MM.1S (cell line): ENCODE results near the gene SPATS1.
A peak's percentile ranks its signal among the peaks of the same experiment; 100 is the strongest.
"Not testable (repeated sequence)": the region's sequence is repeated elsewhere in the genome, so short reads cannot be mapped to it uniquely, and the experiment has no call there.

Source experiments
- DNase-seq: peaks from one replicate; pipeline ENCODE4 v3.0.0-alpha.2; 2015
- H2AFZ ChIP-seq: fragments of 300-600 bp; sonication (generic); 2 replicates; pipeline ENCODE4 v1.6.0; 2016; ENCODE audit warnings: antibody characterized with exemption, low read length
- H3F3A ChIP-seq: fragments of 300-600 bp; sonication (generic); 2 replicates; pipeline ENCODE4 v1.6.1; 2016; ENCODE audit warnings: mild to moderate bottlenecking, antibody characterized with exemption, low read length, moderate library complexity, mixed read lengths; ENCODE audit not compliant: insufficient read depth
- H3K27ac ChIP-seq: fragments of 300-600 bp; sonication (generic); 2 replicates; pipeline ENCODE4 v1.5.1; 2016; ENCODE audit warnings: mild to moderate bottlenecking, low read length
- H3K27me3 ChIP-seq: fragments of 300-600 bp; sonication (generic); replicated peaks from 2 replicates; pipeline ENCODE4 v1.6.0; 2016; ENCODE audit warnings: low read length; ENCODE audit not compliant: insufficient read depth
- H3K36me3 ChIP-seq: fragments of 300-600 bp; sonication (generic); replicated peaks from 2 replicates; pipeline ENCODE4 v1.6.1; 2016; ENCODE audit warnings: mild to moderate bottlenecking, low read length, mixed read lengths; ENCODE audit not compliant: insufficient read depth
- H3K4me1 ChIP-seq: fragments of 300-600 bp; sonication (generic); 2 replicates; pipeline ENCODE4 v1.6.1; 2016; ENCODE audit warnings: low read length, mixed read lengths
- H3K4me2 ChIP-seq: fragments of 300-600 bp; sonication (generic); 2 replicates; pipeline ENCODE4 v1.6.0; 2016; ENCODE audit warnings: low read depth, low read length
- H3K4me3 ChIP-seq: fragments of 300-600 bp; sonication (generic); 2 replicates; pipeline ENCODE4 v1.5.1; 2016; ENCODE audit warnings: low read length, mixed read lengths
- H3K79me2 ChIP-seq: fragments of 300-600 bp; sonication (generic); 2 replicates; pipeline ENCODE4 v1.6.1; 2016; ENCODE audit warnings: mixed run types, low read length, mixed read lengths
- H3K9ac ChIP-seq: fragments of 300-600 bp; sonication (generic); 2 replicates; pipeline ENCODE4 v1.6.1; 2016; ENCODE audit warnings: low read length, mixed read lengths
- H3K9me2 ChIP-seq: fragments of 300-600 bp; sonication (generic); replicated peaks from 2 replicates; pipeline ENCODE4 v1.6.1; 2016; ENCODE audit warnings: mild to moderate bottlenecking, low read length, mixed read lengths; ENCODE audit not compliant: insufficient read depth
- H3K9me3 ChIP-seq: fragments of 300-600 bp; sonication (generic); replicated peaks from 2 replicates; pipeline ENCODE4 v1.6.1; 2016; ENCODE audit warnings: mild to moderate bottlenecking, low read length, mixed read lengths; ENCODE audit not compliant: insufficient read depth
- H4K20me1 ChIP-seq: fragments of 300-600 bp; sonication (generic); 2 replicates; pipeline ENCODE4 v1.6.1; 2016; ENCODE audit warnings: mild to moderate bottlenecking, low read length, moderate library complexity, mixed read lengths; ENCODE audit not compliant: insufficient read depth
- EZH2 ChIP-seq: fragments of 300-600 bp; sonication (generic); optimal IDR thresholded peaks from 2 replicates; pipeline ENCODE3; 2017; ENCODE audit warnings: low read depth, mild to moderate bottlenecking, antibody characterized with exemption, low read length, mixed read lengths
- EZH2phosphoT487 ChIP-seq: fragments of 300-600 bp; sonication (generic); IDR thresholded peaks from 2 replicates; pipeline ENCODE4 v1.6.1; 2018; ENCODE audit warnings: antibody characterized with exemption, low read length
- TF ChIP-seq, protein P1 (sequence below): fragments of 300-600 bp; sonication (generic); IDR thresholded peaks from 2 replicates; pipeline ENCODE4 v1.5.1; 2016; ENCODE audit warnings: antibody characterized with exemption, low read length, mixed read lengths

Gene SPATS1

DNA sequence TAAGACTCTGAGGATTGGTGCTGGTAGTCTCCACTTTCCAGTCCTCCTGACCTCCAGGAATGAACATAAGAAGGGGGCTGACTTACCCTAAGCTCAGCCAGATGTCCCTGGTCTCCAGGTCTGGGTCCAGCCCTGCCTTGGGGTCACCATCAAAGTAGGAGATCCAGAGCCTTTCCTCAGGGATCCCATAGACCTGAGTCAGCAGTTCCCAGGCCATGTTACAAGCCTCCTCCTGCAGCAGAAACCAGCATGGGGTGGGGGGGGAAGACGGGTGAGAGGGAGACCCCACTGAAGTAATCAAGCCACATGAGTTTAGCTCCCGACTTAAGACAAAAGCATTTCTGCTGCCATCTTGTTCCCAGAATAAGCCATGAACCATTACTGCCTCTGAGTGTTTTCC lies 31.1 kb upstream of the SPATS1 start:
- H3F3A ChIP-seq, result no peaks in the 10 kb centered on the region
- H3K9me2 ChIP-seq, result no peaks in the 10 kb centered on the region
- peaks cover 10% of the 10 kb centered on the region for H3K4me1 ChIP-seq
- no peak overlapping the region for H3K9ac ChIP-seq
- H4K20me1 ChIP-seq, result no peaks in the 10 kb centered on the region
- peaks cover 18% of the 10 kb centered on the region for H3K79me2 ChIP-seq
- H3K36me3 ChIP-seq, result no peaks in the 10 kb centered on the region
- H3K4me2 ChIP-seq, result no peak overlapping the region
- H2AFZ ChIP-seq, result no peak overlapping the region
- H3K27ac ChIP-seq, result no peak overlapping the region
- H3K27me3 ChIP-seq, result peaks cover 6% of the 10 kb centered on the region; the same call in 1 of the 2 replicates
- no peak overlapping the region for H3K4me3 ChIP-seq
- no peak for DNase-seq
- TF ChIP-seq, protein P1, sequence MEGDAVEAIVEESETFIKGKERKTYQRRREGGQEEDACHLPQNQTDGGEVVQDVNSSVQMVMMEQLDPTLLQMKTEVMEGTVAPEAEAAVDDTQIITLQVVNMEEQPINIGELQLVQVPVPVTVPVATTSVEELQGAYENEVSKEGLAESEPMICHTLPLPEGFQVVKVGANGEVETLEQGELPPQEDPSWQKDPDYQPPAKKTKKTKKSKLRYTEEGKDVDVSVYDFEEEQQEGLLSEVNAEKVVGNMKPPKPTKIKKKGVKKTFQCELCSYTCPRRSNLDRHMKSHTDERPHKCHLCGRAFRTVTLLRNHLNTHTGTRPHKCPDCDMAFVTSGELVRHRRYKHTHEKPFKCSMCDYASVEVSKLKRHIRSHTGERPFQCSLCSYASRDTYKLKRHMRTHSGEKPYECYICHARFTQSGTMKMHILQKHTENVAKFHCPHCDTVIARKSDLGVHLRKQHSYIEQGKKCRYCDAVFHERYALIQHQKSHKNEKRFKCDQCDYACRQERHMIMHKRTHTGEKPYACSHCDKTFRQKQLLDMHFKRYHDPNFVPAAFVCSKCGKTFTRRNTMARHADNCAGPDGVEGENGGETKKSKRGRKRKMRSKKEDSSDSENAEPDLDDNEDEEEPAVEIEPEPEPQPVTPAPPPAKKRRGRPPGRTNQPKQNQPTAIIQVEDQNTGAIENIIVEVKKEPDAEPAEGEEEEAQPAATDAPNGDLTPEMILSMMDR, result no peak
- TF ChIP-seq EZH2phosphoT487 (no peak), EZH2 (no peak)
- H3K9me3 ChIP-seq, result no peaks in the 10 kb centered on the region

DNA sequence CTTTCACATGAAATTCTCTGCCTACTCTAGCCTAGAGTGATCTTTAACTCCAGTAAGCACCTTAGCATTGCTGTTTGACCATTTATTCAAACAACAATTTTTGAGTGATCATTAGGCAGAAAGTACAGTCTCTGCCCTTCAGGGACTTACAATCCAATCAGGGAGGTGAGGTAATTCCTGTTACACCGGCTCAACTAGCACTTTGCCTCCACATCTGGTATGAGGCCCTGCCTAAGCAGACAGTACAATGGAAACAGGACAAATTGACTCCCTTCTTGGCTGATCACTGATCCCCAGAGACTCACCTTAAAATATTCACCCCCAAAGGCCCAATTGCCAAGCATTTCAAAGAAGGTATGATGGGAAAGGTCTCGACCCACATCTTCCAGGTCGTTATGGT lies 30.7 kb upstream of the SPATS1 start:
- peak overlapping the region; percentile 78; the same call in 1 of the 2 replicates for H3K4me2 ChIP-seq
- no peak overlapping the region for H3K27ac ChIP-seq
- H3K9ac ChIP-seq, result no peak overlapping the region; the same call in 1 of the 2 replicates
- no peak for TF ChIP-seq EZH2phosphoT487
- H3K9me3 ChIP-seq, result no peaks in the 10 kb centered on the region
- H3K36me3 ChIP-seq, result no peaks in the 10 kb centered on the region
- H4K20me1 ChIP-seq, result no peaks in the 10 kb centered on the region
- H2AFZ ChIP-seq, result no peak overlapping the region
- H3K9me2 ChIP-seq, result no peaks in the 10 kb centered on the region
- H3K79me2 ChIP-seq, result peaks cover 18% of the 10 kb centered on the region
- H3K4me1 ChIP-seq, result peaks cover 10% of the 10 kb centered on the region
- no peaks in the 10 kb centered on the region for H3F3A ChIP-seq
- H3K4me3 ChIP-seq, result 0 out of 2 replicates have a peak overlapping the region, but pooled peaks have one; percentile 94
- peaks cover 6% of the 10 kb centered on the region; the same call in 1 of the 2 replicates for H3K27me3 ChIP-seq
- DNase-seq, result no peak

DNA sequence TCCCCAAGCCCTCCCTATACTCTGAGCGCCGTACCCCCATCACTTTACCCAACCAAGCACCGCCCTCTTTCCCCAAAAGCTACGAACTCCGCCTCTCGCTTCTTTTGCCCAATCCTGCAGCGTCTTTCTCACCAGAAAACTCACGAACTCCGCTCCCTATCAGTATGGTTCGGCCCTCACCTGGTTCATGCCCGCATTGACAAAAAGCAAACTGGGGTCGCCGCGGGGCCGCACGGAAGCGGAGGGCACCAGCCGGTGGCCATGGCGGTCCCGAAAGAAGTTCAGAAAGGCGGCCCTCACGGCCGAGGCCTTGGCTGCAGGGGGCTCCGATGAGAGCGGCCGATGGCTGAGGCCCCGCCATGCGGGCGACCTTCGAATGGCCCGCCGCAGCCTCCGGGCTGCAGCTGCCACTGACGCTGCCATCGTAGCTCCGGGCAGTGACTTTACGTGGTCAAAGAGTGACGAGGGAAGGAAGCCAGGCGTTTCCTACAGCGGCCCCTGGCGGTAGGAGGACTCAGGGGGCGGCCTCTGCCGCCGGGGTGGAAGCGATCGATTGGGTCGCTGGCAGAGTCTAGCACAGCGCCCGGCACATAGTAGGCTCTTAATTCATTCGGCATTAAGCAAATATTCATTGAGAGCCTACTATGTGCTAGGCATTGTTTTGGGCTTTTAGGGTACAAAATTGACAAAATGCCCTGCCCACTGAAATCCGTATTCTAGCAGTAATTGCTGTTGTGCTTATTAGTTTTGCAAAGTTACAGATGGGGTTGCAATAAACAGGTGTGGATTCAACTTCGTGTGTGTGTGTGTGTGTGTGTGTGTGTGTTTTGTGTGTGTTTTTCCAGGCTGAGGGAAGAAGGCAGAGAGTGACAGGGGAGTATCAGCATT lies 29.3 kb upstream of the SPATS1 start, which contains the start of gene AARS2:
Gene AARS2, minus strand, starts transcription at position 447 of the 888 bp plus-strand sequence. Its CDS starts 24 bp downstream, at position 423.
- peak within 1 kb of the TSS; percentile 94 for H3K4me3 ChIP-seq
- peak within 1 kb of the TSS; percentile 93 for H3K9ac ChIP-seq
- no peaks in the 10 kb centered on the region for H3K36me3 ChIP-seq
- TF ChIP-seq, protein P1, result peak; percentile 92
- TF ChIP-seq EZH2, result no peak
- H3F3A ChIP-seq, result no peaks in the 10 kb centered on the region
- H2AFZ ChIP-seq, result peak within 1 kb of the TSS; percentile 91
- peaks cover 18% of the 10 kb centered on the region for H3K79me2 ChIP-seq
- no peaks in the 10 kb centered on the region for H3K9me2 ChIP-seq
- no peaks in the 10 kb centered on the region for H3K9me3 ChIP-seq
- no peaks in the 10 kb centered on the region for H4K20me1 ChIP-seq
- DNase-seq, result peak; percentile 88
- H3K27ac ChIP-seq, result peak within 1 kb of the TSS; percentile 52; the same call in 1 of the 2 replicates
- peaks cover 10% of the 10 kb centered on the region for H3K4me1 ChIP-seq
- H3K27me3 ChIP-seq, result peaks cover 6% of the 10 kb centered on the region; the same call in 1 of the 2 replicates
- peak within 1 kb of the TSS; percentile 78 for H3K4me2 ChIP-seq

DNA sequence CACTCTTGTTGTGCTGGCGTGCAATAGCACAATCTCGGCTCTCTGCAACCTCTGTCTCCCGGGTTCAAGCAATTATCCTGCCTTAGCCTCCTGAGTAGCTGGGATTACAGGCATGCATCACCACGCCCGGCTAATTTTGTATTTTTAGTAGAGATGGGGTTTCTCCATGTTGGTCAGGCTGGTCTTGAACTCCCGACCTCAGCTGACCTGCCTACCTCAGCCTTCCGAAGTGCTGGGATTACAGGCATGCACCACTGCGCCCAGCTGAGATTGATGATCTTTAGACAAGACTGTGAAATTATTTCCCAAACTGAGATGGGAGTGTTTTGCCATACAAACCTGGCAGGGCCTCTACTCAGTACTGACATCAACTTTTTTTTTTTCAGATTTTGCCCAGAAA lies 27.8 kb upstream of the SPATS1 start:
- not testable (repeated sequence) for DNase-seq, H2AFZ ChIP-seq, H3K9me3 ChIP-seq, H3K36me3 ChIP-seq, H3K4me1 ChIP-seq, H3K27ac ChIP-seq, H3F3A ChIP-seq, H3K9me2 ChIP-seq, H4K20me1 ChIP-seq, H3K4me2 ChIP-seq, H3K4me3 ChIP-seq, H3K9ac ChIP-seq
- Histone ChIP-seq H3K27me3 (peaks cover 11% of the 10 kb centered on the region; the same call in 1 of the 2 replicates), H3K79me2 (peaks cover 18% of the 10 kb centered on the region)
